Pancreas (tissue), 10 donors: ENCODE measurements around the gene SUSD3. TPM values are rescaled to one million over a fixed set of nuclear protein-coding genes. Genes with fewer than 3 reads are reported as not detected.
A peak's percentile ranks its signal among the peaks of the same experiment; 100 is the strongest.

ENCODE experiments used
- ATAC-seq, 4 donors: fragments of 200-7000 bp; cut with Tn5 transposase; one replicate each; pipeline versions ENCODE4 v1.8.0 to v1.9.1; 2020; ENCODE audit warnings: mild to moderate bottlenecking in 4 of 4, moderate library complexity in 4 of 4
- DNase-seq, 6 donors: peaks; one replicate each; pipeline ENCODE4 v3.0.0-alpha.2; 2020
- FAIRE-seq: peaks from 2 replicates; lab custom pipeline; 2012; peaks lifted over from hg19 to GRCh38; lab: Jason Lieb, UNC
- H3K27ac ChIP-seq, 4 donors: fragments of 200-600 bp; sonication (generic); 1 replicate in 3 of 4; 2 replicates in 1 of 4; pipeline versions ENCODE4 v1.5.0 to v1.8.0; 2020
- H3K27me3 ChIP-seq, 4 donors: fragments of 200-600 bp; one replicate each; pipeline ENCODE4 v1.8.0; 2021
- H3K36me3 ChIP-seq, 3 donors: fragments of 200-600 bp; sonication (generic) in 1 of 3; one replicate each; pipeline versions ENCODE4 v1.5.0 to v1.8.0; 2020 to 2021
- H3K4me1 ChIP-seq, 3 donors: fragments of 200-600 bp; one replicate each; pipeline ENCODE4 v1.8.0; 2021
- H3K4me3 ChIP-seq, 4 donors: fragments of 200-600 bp; sonication (generic) in 2 of 4; one replicate each; pipeline versions ENCODE4 v1.5.0 to v1.8.0; 2020 to 2021
- H3K9me3 ChIP-seq, 4 donors: fragments of 200-600 bp; one replicate each; pipeline ENCODE4 v1.8.0; 2021
- WGBS, 2 donors: extraction: QIAGEN DNeasy Blood & Tissue Kit; methylation state at CpG; one replicate each; pipeline ENCODE4 v1.1.7; 2013; 5-methylcytosine and 5-hydroxymethylcytosine counted together
- intact Hi-C, 3 donors: fragments of 100-400 bp; cut with DNase I; formaldehyde crosslinking; loops; one replicate each; pipeline versions ENCODE4 v1.11.1 to v1.14.2; 2022
- polyA plus RNA-seq, 2 donors: library from polyadenylated mRNA; stranded (reverse); fragments of 200-250 nt; gene quantifications; one replicate each; pipeline ENCODE4 v1.2.3, GENCODE V29; 2013
- total RNA-seq, 6 donors: library from RNA; stranded (reverse); fragmentation: NEBNext Ultra II Directional in 4 of 6; extraction: Animal tissue kit (Norgen Biotek cat#: 25700) in 4 of 6; gene quantifications; one replicate each; pipeline versions ENCODE4 v1.2.1 to v1.2.4, GENCODE V29; 2021 to 2023
- TF ChIP-seq, protein P1 (sequence below), 4 donors: fragments of 200-600 bp; sonication (generic) in 3 of 4; IDR thresholded peaks; one replicate each; pipeline versions ENCODE4 v1.5.0 to v1.8.0; 2021; ENCODE audit warnings: antibody characterized with exemption in 4 of 4
- donor health status: healthy with polysubstance abuse.
- donor health status: DM: no; HTN: no; CAD: no; lungs with moderate emphysema.
- donor health status: DM: no; HTN: no; CAD: no.
- donor health status: control.
- donor health status: control.
- donor health status: Bipolar disorder and iron deficiency.
- donor health status: DM: yes; HTN: yes; CAD: no.
- donor health status: DM: no; HTN: no; CAD: no.
- donor health status: DM: no; HTN: no; CAD: no.
- donor health status: DM: yes; HTN: yes; CAD: no.

Gene SUSD3
- total and polyA plus RNA-seq, 8 donors: 0.16 to 2.8 (median 0.80) TPM

DNA sequence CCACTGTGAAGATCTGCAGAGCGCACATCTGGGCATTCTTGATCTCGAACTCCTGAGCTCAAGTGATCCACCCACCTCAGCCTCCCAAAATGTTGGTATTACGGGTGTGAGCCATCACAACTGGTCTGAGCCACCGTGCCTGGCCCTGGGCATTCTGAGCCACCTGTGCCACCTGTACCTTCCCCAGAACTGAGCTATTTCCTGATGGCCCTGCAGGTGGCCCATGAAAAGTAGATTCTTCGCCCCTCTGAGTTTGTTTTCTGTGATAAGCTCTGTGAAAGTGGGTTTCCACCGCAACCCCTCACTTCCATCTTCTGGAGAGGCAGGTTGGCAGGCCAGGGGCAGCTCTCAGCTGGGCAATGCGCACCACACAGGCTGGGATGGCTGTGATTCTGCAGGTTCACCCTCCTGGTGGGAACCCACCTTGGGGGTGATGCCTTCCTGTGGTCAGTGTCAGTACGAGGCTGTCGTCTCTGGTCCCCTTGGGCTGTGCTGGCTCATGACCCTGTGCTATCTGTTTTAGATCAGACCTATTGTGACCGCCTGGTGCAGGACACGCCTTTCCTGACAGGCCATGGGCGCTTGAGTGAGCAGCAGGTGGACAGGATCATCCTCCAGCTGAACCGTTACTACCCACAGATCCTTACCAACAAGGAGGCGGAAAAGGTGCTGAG lies 48.8 kb downstream of the SUSD3 start:
- DNase-seq (peak in 4 of 6 donors; percentile 8 to 44 (median 24)), FAIRE-seq (no peak), ATAC-seq (no peak)
- TF ChIP-seq, protein P1, sequence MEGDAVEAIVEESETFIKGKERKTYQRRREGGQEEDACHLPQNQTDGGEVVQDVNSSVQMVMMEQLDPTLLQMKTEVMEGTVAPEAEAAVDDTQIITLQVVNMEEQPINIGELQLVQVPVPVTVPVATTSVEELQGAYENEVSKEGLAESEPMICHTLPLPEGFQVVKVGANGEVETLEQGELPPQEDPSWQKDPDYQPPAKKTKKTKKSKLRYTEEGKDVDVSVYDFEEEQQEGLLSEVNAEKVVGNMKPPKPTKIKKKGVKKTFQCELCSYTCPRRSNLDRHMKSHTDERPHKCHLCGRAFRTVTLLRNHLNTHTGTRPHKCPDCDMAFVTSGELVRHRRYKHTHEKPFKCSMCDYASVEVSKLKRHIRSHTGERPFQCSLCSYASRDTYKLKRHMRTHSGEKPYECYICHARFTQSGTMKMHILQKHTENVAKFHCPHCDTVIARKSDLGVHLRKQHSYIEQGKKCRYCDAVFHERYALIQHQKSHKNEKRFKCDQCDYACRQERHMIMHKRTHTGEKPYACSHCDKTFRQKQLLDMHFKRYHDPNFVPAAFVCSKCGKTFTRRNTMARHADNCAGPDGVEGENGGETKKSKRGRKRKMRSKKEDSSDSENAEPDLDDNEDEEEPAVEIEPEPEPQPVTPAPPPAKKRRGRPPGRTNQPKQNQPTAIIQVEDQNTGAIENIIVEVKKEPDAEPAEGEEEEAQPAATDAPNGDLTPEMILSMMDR (IDR thresholded peaks at IDR 0.05): no peak
- intact Hi-C loops: no loop called here
- H3K4me1 ChIP-seq: peaks cover 0 to 3% (median 0%) of the 10 kb centered on the region in 3 donors
- no peaks in the 10 kb centered on the region for H3K27me3 ChIP-seq
- 85 to 90% methylated on average over 14 of the region's 14 CpGs for WGBS, 2 donors
- no peaks in the 10 kb centered on the region for H3K36me3 ChIP-seq
- H3K9me3 ChIP-seq: no peaks in the 10 kb centered on the region
- H3K4me3 ChIP-seq: no peak overlapping the region
- no peak overlapping the region for H3K27ac ChIP-seq

DNA sequence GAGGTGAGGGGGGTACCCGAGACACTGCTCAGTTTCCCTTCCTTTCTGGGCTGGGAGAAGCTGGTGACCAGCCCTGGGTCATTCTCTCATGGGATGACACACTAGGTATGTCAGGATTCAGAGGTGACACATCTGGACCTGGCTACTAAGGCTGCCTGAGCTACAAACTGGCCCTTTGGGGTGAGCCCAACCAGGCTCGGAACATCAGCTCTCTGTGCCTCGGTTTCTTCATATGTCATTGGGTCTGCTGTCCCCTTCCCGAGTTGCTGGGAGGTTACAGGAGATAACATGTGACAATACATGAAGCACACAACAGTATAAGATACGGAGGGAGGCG lies 49.3 kb downstream of the SUSD3 start:
- 87 to 89% methylated on average over 6 of the region's 6 CpGs for WGBS, 2 donors
- H3K4me1 ChIP-seq: peaks cover 0 to 3% (median 0%) of the 10 kb centered on the region in 3 donors
- H3K9me3 ChIP-seq: no peaks in the 10 kb centered on the region
- H3K27ac ChIP-seq: no peak overlapping the region
- ATAC-seq: no peak
- H3K4me3 ChIP-seq: no peak overlapping the region
- peak in 1 of 6 donors; percentile 16 for DNase-seq
- no peaks in the 10 kb centered on the region for H3K36me3 ChIP-seq
- TF ChIP-seq, protein P1 (IDR thresholded peaks at IDR 0.05): no peak
- FAIRE-seq: no peak
- intact Hi-C loops: no loop called here
- H3K27me3 ChIP-seq: no peaks in the 10 kb centered on the region

DNA sequence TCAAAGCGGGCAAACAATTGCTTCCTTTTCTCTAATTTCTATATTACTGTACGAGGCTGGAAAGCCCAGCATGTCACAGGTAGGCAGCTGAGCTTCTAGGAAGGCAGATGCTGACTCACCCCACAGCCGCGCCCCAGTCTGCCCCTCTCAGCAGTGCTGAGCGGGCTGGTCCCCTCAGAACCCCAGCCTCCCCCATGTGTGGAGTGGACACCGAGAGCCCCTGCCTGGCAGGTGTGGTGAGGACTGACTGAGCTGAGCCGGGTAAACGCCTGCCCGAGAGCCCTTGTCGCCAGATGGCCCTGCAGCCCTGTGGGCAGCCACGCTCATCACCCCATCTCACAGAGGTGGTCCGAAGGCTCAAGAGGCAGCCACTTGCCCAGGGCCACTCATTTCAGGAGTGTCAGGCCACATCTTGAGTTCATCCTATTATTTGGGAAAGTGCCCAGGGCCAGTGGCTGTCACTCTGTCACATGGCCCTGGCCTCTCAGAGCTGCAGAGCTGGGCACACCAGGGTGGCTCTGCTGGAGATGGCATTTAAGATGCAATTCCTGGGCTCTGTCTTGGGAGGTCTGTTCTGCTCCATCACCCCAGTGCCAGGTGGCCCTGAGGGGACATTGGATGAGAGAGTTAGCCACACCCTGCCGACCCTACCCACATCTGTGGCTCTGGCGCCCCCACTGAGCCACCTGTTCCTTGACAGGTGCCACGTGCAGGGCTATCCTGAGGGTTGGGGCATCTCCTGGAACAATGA lies 50.0 kb downstream of the SUSD3 start:
- intact Hi-C loops: no loop called here
- Histone ChIP-seq H3K9me3 (no peaks in the 10 kb centered on the region), H3K4me3 (no peak overlapping the region), H3K27me3 (no peaks in the 10 kb centered on the region), H3K27ac (no peak overlapping the region), H3K36me3 (no peaks in the 10 kb centered on the region), H3K4me1 (peaks cover 0 to 3% (median 0%) of the 10 kb centered on the region in 3 donors)
- ATAC-seq: peak in 1 of 4 donors; percentile 10
- WGBS, 2 donors: 86 to 88% methylated on average over 15 of the region's 15 CpGs
- TF ChIP-seq, protein P1 (IDR thresholded peaks at IDR 0.05): no peak
- DNase-seq: peak in 4 of 6 donors; percentile 14 to 66 (median 38)
- no peak for FAIRE-seq

DNA sequence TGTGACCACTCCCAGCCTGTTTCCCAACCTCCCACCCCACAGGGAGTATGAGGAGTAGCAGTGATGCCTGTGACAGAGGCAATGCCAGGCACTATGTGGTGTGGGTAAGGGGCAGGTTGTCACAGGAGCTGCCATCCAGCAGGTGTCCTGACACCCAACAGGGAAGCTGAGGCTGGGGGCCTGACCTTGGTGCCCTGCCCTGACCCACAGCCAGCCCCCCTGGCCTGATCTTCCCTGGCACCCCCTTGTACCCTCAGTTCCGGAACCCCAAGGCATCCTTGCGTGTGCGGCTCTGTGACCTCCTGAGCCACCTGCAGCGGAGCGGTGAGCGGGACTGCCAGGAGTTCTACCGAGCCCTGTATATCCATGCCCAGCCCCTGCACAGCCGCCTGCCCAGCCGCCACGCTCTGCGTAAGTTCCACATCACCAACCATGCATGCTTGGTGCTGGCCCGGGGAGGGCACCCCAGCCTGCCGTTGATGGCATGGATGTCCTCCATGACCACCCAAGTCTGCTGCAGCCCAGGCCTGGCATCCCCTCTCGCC lies 51.9 kb downstream of the SUSD3 start:
- Histone ChIP-seq H3K9me3 (no peaks in the 10 kb centered on the region), H3K27me3 (no peaks in the 10 kb centered on the region), H3K4me1 (peaks cover 0 to 3% (median 0%) of the 10 kb centered on the region in 3 donors), H3K27ac (no peak overlapping the region), H3K4me3 (no peak overlapping the region), H3K36me3 (no peaks in the 10 kb centered on the region)
- TF ChIP-seq, protein P1 (IDR thresholded peaks at IDR 0.05): no peak
- WGBS, 2 donors: 95 to 96% methylated on average over 13 to 14 of the region's 14 CpGs
- intact Hi-C loops: no loop called here
- no peak for ATAC-seq
- FAIRE-seq: no peak
- DNase-seq: peak in 4 of 6 donors; percentile 13 to 70 (median 39)
